GM12878 (cell line): ENCODE data around the gene MAVS. TPM values are rescaled to one million over a fixed set of nuclear protein-coding genes. Genes with fewer than 3 reads are reported as not detected.

Experiments used
- ATAC-seq: fragments of 200-7000 bp; cut with Tn5 transposase; 3 replicates; pipeline ENCODE4 v1.9.1; 2020; ENCODE audit warnings: mild to moderate bottlenecking, moderate library complexity
- BruUV-seq: library from RNA; stranded (reverse); fragments of 400-500 nt; replicated peaks from 2 replicates; lab custom pipeline; 2021; lab: Mats Ljungman, UMichigan
- CTCF ChIA-PET: fragments of 300-600 bp; sonication (Branson Sonifier 250); formaldehyde crosslinking; extraction: SDS; loops from one replicate; lab custom pipeline; 2021; ENCODE audit warnings: inconsistent platforms; lab: Yijun Ruan, JAX
- POLR2A ChIA-PET: fragments of 350-600 bp; formaldehyde crosslinking; extraction: SDS; loops from one replicate; lab custom pipeline; 2021; ENCODE audit warnings: inconsistent platforms; lab: Charles Lee
- RAD21 ChIA-PET: fragments of 300-600 bp; sonication (Branson Sonifier 250); formaldehyde crosslinking; loops from one replicate; lab custom pipeline; 2023; ENCODE audit warnings: antibody characterized with exemption; ENCODE audit not compliant: unreplicated experiment; lab: Charles Lee
- SMC1A ChIA-PET: fragments of 300-600 bp; sonication (Branson Sonifier 250); formaldehyde crosslinking; loops from one replicate; lab custom pipeline; 2023; ENCODE audit not compliant: unreplicated experiment, uncharacterized antibody; lab: Charles Lee
- DNase-seq: peaks from one replicate; pipeline ENCODE4 v3.0.0-alpha.2; 2011; ENCODE audit warnings: low read depth, low spot score
- FAIRE-seq: peaks from 3 replicates; lab custom pipeline; 2011; peaks lifted over from hg19 to GRCh38; lab: Jason Lieb, UNC
- H2AFZ ChIP-seq: 2 replicates; pipeline ENCODE4 v1.6.0; 2011; ENCODE audit warnings: low read depth, low read length, control low read depth; ENCODE audit not compliant: control insufficient read depth
- H3K27ac ChIP-seq: 2 replicates; pipeline ENCODE4 v1.5.1; 2011; ENCODE audit warnings: control low read depth; ENCODE audit not compliant: control insufficient read depth, insufficient read depth
- H3K27me3 ChIP-seq, 2 experiments: replicated peaks in 1 of 2; 2 replicates each; pipeline versions ENCODE4 v1.6.0 to v1.6.1; 2011; ENCODE audit warnings: low read length in 1 of 2; ENCODE audit not compliant: control insufficient read depth in 2 of 2, insufficient read depth in 2 of 2
- H3K36me3 ChIP-seq, 2 experiments: 2 replicates each; pipeline ENCODE4 v1.5.1; 2011; ENCODE audit warnings: low read length in 1 of 2; ENCODE audit not compliant: control insufficient read depth in 2 of 2, insufficient read depth in 2 of 2
- H3K4me1 ChIP-seq: 2 replicates; pipeline ENCODE4 v1.6.1; 2011; ENCODE audit warnings: mild to moderate bottlenecking, low read length, moderate library complexity, mixed read lengths; ENCODE audit not compliant: control insufficient read depth, insufficient read depth
- H3K4me2 ChIP-seq: 2 replicates; pipeline ENCODE4 v1.6.0; 2011; ENCODE audit warnings: control low read depth; ENCODE audit not compliant: control insufficient read depth, insufficient read depth
- H3K4me3 ChIP-seq: fragments of 200-600 bp; sonication (generic); 2 replicates; pipeline ENCODE4 v1.5.1; 2016
- H3K79me2 ChIP-seq: 2 replicates; pipeline ENCODE4 v1.6.0; 2011; ENCODE audit warnings: low read length; ENCODE audit not compliant: control insufficient read depth, insufficient read depth
- H3K9ac ChIP-seq: 2 replicates; pipeline ENCODE4 v1.8.0; 2011; ENCODE audit warnings: low read length, control low read depth, mixed read lengths; ENCODE audit not compliant: control insufficient read depth, insufficient read depth
- H3K9me3 ChIP-seq: replicated peaks from 3 replicates; pipeline ENCODE4 v1.5.1; 2011; ENCODE audit warnings: mild to moderate bottlenecking, low read length; ENCODE audit not compliant: control insufficient read depth, insufficient read depth
- H4K20me1 ChIP-seq: 2 replicates; pipeline ENCODE4 v1.6.0; 2011; ENCODE audit not compliant: control insufficient read depth, insufficient read depth
- CEBPZ ChIP-seq: fragments of 150-350 bp; IDR thresholded peaks from 2 replicates; pipeline ENCODE4 v1.6.1; 2016; ENCODE audit warnings: low read depth, low read length
- CTCF ChIP-seq, 3 experiments: IDR thresholded peaks in 2 of 3; conservative IDR thresholded peaks in 1 of 3; 2 replicates each; pipeline ENCODE4 v1.5.1; 2011; ENCODE audit warnings: low read depth in 3 of 3, low read length in 3 of 3, mild to moderate bottlenecking in 3 of 3, control low read depth in 2 of 3, moderate library complexity in 2 of 3, inconsistent platforms in 1 of 3, mixed read lengths in 1 of 3; ENCODE audit not compliant: control insufficient read depth in 2 of 3, insufficient read depth in 1 of 3; ENCODE audit errors: extremely low read depth in 1 of 3
- GABPA ChIP-seq: IDR thresholded peaks from 2 replicates; pipeline ENCODE4 v1.6.1; 2014; ENCODE audit warnings: antibody characterized with exemption, low read depth, mild to moderate bottlenecking, inconsistent platforms
- PML ChIP-seq: IDR thresholded peaks from 2 replicates; pipeline ENCODE4 v1.6.1; 2012; ENCODE audit warnings: low read length, inconsistent platforms
- TAF1 ChIP-seq: IDR thresholded peaks from 2 replicates; pipeline ENCODE4 v1.6.1; 2011; ENCODE audit warnings: mild to moderate bottlenecking, low read depth, low read length, borderline replicate concordance
- TCF12 ChIP-seq: IDR thresholded peaks from 2 replicates; pipeline ENCODE4 v1.6.1; 2011; ENCODE audit warnings: low read depth, mild to moderate bottlenecking, low read length
- YY1 ChIP-seq: IDR thresholded peaks from 2 replicates; pipeline ENCODE4 v1.6.1; 2011; ENCODE audit warnings: low read depth, mild to moderate bottlenecking, low read length
- ZSCAN29 ChIP-seq: fragments of 450-650 bp; IDR thresholded peaks from 2 replicates; pipeline ENCODE4 v1.6.1; 2017; ENCODE audit warnings: mild to moderate bottlenecking, moderate library complexity
- ZZZ3 ChIP-seq: IDR thresholded peaks from 2 replicates; pipeline ENCODE4 v1.6.1; 2011; ENCODE audit warnings: low read depth; ENCODE audit not compliant: control insufficient read depth, insufficient read length
- WGBS: methylation state at CpG from one replicate; pipeline ENCODE4 v1.1.6; 2016; ENCODE audit warnings: low lambda C conversion rate; ENCODE audit not compliant: insufficient replicate concordance, insufficient coverage; ENCODE audit errors: missing lambda C conversion rate; 5-methylcytosine and 5-hydroxymethylcytosine counted together
- in situ Hi-C: fragments of 300-500 bp; cut with MboI; formaldehyde crosslinking; loops from 9 replicates; pipeline ENCODE4 v1.14.3; 2018; ENCODE audit warnings: mixed read lengths
- intact Hi-C: fragments of 100-400 bp; cut with micrococcal nuclease; formaldehyde crosslinking; loops from one replicate; pipeline ENCODE4 v1.14.2; 2022; ENCODE audit not compliant: unreplicated experiment
- polyA plus RNA-seq, 11 experiments: library from polyadenylated mRNA; depleted of rRNA in 4 of 11; unstranded in 6 of 11; stranded (reverse) in 5 of 11; fragments of >200 nt; fragmentation: Nextera tagmentation in 4 of 11; fragmentation: Illumina TruSeq in 1 of 11; extraction: Ambion mirVana in 4 of 11; extraction: Trizol in 1 of 11; gene quantifications; 1 replicate in 1 of 11; 2 replicates in 10 of 11; pipeline versions ENCODE4 v1.2.1 to v1.2.3, GENCODE V29; 2011 to 2016; ENCODE audit warnings: inconsistent platforms in 2 of 11, missing spikeins in 2 of 11, low read depth in 1 of 11
- total RNA-seq, 4 experiments: library from RNA; depleted of rRNA in 3 of 4; stranded (reverse); fragments of >200 nt in 3 of 4; fragmentation: Illumina TruSeq in 1 of 4; extraction: Trizol in 1 of 4; gene quantifications; 2 replicates each; pipeline versions ENCODE4 v1.2.1 to v1.2.3, GENCODE V29; 2013 to 2021

MAVS gene
- total and polyA plus RNA-seq, 10 of the 15 experiments (the other 5 are each of a cell fraction or from before 2014, with no cell fraction given): 1.6 to 25.2 (median 12.6) TPM

- BruUV-seq: no TSS peak
- no peak for ATAC-seq
- H3K4me3 ChIP-seq: no peak overlapping the region
- SMC1A ChIA-PET: interaction anchor here (1.1 to 4.5 kb wide), 2 partner anchors 35 to 79 kb away, joined by 3 to 43 read pairs; partner anchors contain the start of gene CENPB
- H3K4me2 ChIP-seq: no peak overlapping the region
- CTCF ChIA-PET: interaction anchor here (1.6 to 5.2 kb wide), 5 partner anchors 22 to 263 kb away, joined by 4 to 48 read pairs (median 30); partner anchors contain the start of gene CDC25B
- no peak overlapping the region for H3K27ac ChIP-seq
- H3K9me3 ChIP-seq: no peaks in the 10 kb centered on the region
- H3K9ac ChIP-seq: no peak overlapping the region
- no peak for TF ChIP-seq GABPA
- no peak overlapping the region for H2AFZ ChIP-seq
- FAIRE-seq: no peak
- POLR2A ChIA-PET: interaction anchor here (0.6 to 2.6 kb wide), 6 partner anchors 11 to 1326 kb away, joined by 3 to 17 read pairs (median 6); partner anchors contain the start of gene ADISSP
- RAD21 ChIA-PET: interaction anchor here (0.5 to 2.4 kb wide), 4 partner anchors 9 to 251 kb away, joined by 3 to 8 read pairs (median 5); no protein-coding TSS in a partner anchor
- H3K4me1 ChIP-seq: peaks cover 5% of the 10 kb centered on the region
- 87% methylated on average over 14 of the region's 14 CpGs for WGBS
- H3K79me2 ChIP-seq: peaks cover 7% of the 10 kb centered on the region
- peaks cover 5 to 9% of the 10 kb centered on the region in 2 experiments for H3K36me3 ChIP-seq
- H4K20me1 ChIP-seq: no peaks in the 10 kb centered on the region
- no peak for DNase-seq
- no peaks in the 10 kb centered on the region for H3K27me3 ChIP-seq
- intact Hi-C loops: loop anchor here (2.0 kb wide), 4 partner anchors 23 to 73 kb away; partner anchors contain the start of gene MAVS
- in situ Hi-C loops: no loop called here
Measured at GRCh38 chr20:3821996-3822395, 24.6 kb upstream of the MAVS start.

GRCh38 chr20:3823881-3824280 is 22.8 kb upstream of the MAVS start:
- Histone ChIP-seq H3K4me1 (peaks cover 5% of the 10 kb centered on the region), H3K9me3 (no peaks in the 10 kb centered on the region), H3K4me2 (no peak overlapping the region), H3K4me3 (no peak overlapping the region), H3K9ac (no peak overlapping the region), H3K36me3 (peaks cover 5 to 9% of the 10 kb centered on the region in 2 experiments), H3K27me3 (no peaks in the 10 kb centered on the region), H3K27ac (no peak overlapping the region), H2AFZ (no peak overlapping the region), H4K20me1 (no peaks in the 10 kb centered on the region), H3K79me2 (peaks cover 7% of the 10 kb centered on the region)
- SMC1A ChIA-PET: no interaction called here
- no TSS peak for BruUV-seq
- intact Hi-C loops: no loop called here
- RAD21 ChIA-PET: no interaction called here
- POLR2A ChIA-PET: no interaction called here
- in situ Hi-C loops: no loop called here
- WGBS: 94% methylated on average over 20 of the region's 20 CpGs
- FAIRE-seq (no peak), ATAC-seq (no peak), DNase-seq (no peak)
- CTCF ChIA-PET: interaction anchor here (2.9 kb wide), 1 partner anchor 37 kb away, joined by 8 read pairs; the partner anchor contains the start of gene CENPB
- TF ChIP-seq TAF1 (no peak), YY1 (no peak), CTCF (IDR thresholded peaks at IDR 0.05 in 2 of 3, conservative IDR thresholded peaks at IDR 0.05 in 1 of 3; ENCODE audit: control insufficient read depth in 2 of 3, extremely low read depth in 1 of 3, insufficient read depth in 1 of 3, low read depth in 3 of 3, low read length in 3 of 3) (no peak), TCF12 (no peak), CEBPZ (no peak), ZZZ3 (no peak), PML (no peak), ZSCAN29 (no peak)
